Cardiac muscle cell (in vitro differentiated cells and primary cell): ENCODE measurements around the gene CCNK. TPM values are rescaled to one million over a fixed set of nuclear protein-coding genes. Genes with fewer than 3 reads are reported as not detected.
A peak's percentile ranks its signal among the peaks of the same experiment; 100 is the strongest.

Source experiments
- DNase-seq, 2 donors: peaks; one replicate each; pipeline versions ENCODE4 v3.0.0 to v3.0.0-alpha.2; 2010 to 2017; ENCODE audit warnings: low read depth in 1 of 2, low spot score in 1 of 2
- H3K27ac ChIP-seq: fragments of 200-600 bp; sonication (generic); 2 replicates; pipeline ENCODE4 v1.5.1; 2016
- H3K27me3 ChIP-seq: fragments of 200-600 bp; sonication (generic); 2 replicates; pipeline ENCODE4 v1.6.0; 2016; ENCODE audit warnings: control low read depth
- H3K36me3 ChIP-seq: fragments of 200-600 bp; sonication (generic); 2 replicates; pipeline ENCODE4 v1.5.1; 2016; ENCODE audit warnings: control low read depth
- H3K4me1 ChIP-seq: fragments of 200-600 bp; sonication (generic); 2 replicates; pipeline ENCODE4 v1.8.1; 2017; ENCODE audit warnings: low read depth, mild to moderate bottlenecking, mixed run types
- H3K4me3 ChIP-seq: fragments of 200-600 bp; sonication (generic); 2 replicates; pipeline ENCODE4 v1.5.1; 2016; ENCODE audit warnings: mild to moderate bottlenecking
- H3K9me3 ChIP-seq: fragments of 200-600 bp; sonication (generic); 2 replicates; pipeline ENCODE4 v1.5.1; 2017; ENCODE audit warnings: low read depth, mild to moderate bottlenecking, control low read depth
- polyA plus RNA-seq: library from polyadenylated mRNA; unstranded; fragments of >200 nt; fragmentation: Nextera tagmentation; extraction: Ambion mirVana; gene quantifications from 2 replicates; pipeline ENCODE4 v1.2.1, GENCODE V29; 2016
- total RNA-seq: library from RNA; depleted of rRNA; stranded (reverse); fragments of >200 nt; gene quantifications from 2 replicates; pipeline ENCODE4 v1.2.3, GENCODE V29; 2016
- TF ChIP-seq, protein P1 (sequence below): IDR thresholded peaks from 2 replicates; pipeline ENCODE4 v1.5.1; 2012; ENCODE audit warnings: low read depth, mild to moderate bottlenecking, low read length

CCNK gene
- total and polyA plus RNA-seq, 2 experiments from 2014 or later = 13.3 to 17.3 TPM

DNA sequence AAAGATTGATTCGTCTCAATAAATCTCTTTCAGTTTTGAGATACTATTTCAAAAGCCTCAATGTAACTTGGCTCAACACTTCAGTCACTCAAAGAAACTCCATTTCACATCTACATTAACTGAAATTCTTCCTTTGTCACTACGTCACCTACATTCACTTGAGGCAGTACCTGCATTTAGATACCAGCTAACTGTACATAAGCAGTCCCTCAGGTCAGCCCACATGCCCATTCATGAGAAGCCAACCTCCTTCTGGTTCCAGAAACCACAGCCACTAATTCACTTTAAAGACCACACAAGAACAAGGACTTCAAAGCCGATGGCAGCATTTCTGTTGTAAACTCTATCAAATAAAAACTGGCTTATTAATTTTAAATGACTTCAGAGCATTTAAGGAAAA, 43.5 kb upstream of the CCNK start:
- TF ChIP-seq, protein P1, sequence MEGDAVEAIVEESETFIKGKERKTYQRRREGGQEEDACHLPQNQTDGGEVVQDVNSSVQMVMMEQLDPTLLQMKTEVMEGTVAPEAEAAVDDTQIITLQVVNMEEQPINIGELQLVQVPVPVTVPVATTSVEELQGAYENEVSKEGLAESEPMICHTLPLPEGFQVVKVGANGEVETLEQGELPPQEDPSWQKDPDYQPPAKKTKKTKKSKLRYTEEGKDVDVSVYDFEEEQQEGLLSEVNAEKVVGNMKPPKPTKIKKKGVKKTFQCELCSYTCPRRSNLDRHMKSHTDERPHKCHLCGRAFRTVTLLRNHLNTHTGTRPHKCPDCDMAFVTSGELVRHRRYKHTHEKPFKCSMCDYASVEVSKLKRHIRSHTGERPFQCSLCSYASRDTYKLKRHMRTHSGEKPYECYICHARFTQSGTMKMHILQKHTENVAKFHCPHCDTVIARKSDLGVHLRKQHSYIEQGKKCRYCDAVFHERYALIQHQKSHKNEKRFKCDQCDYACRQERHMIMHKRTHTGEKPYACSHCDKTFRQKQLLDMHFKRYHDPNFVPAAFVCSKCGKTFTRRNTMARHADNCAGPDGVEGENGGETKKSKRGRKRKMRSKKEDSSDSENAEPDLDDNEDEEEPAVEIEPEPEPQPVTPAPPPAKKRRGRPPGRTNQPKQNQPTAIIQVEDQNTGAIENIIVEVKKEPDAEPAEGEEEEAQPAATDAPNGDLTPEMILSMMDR = no peak
- Histone ChIP-seq H3K4me1 (no peaks in the 10 kb centered on the region), H3K9me3 (no peaks in the 10 kb centered on the region), H3K27me3 (no peaks in the 10 kb centered on the region), H3K27ac (no peak overlapping the region), H3K36me3 (no peaks in the 10 kb centered on the region), H3K4me3 (no peak overlapping the region)
- DNase-seq = no peak

DNA sequence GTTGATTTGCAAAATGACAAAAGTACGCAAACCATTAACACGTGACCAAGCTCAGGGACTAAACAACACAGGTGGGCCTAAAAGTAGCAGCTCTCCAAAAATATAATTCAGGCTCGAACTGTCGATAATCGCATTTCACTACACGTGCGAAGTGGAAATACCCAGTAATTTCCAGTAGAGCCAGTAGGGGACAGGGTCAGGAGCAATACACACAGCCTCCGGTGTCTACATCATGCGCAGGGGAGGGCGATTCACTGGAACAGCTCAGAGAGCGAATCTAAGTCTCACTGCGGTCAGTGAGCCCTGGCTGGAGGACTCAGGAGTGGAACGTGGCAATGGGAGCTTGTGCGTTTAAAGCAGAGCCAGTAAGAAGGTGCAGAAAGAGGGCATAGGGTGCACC, 40.9 kb upstream of the CCNK start:
- Histone ChIP-seq H3K27ac (no peak overlapping the region), H3K4me3 (no peak overlapping the region), H3K4me1 (no peaks in the 10 kb centered on the region), H3K9me3 (no peaks in the 10 kb centered on the region), H3K27me3 (no peaks in the 10 kb centered on the region), H3K36me3 (no peaks in the 10 kb centered on the region)
- no peak for DNase-seq
- TF ChIP-seq, protein P1 = no peak

DNA sequence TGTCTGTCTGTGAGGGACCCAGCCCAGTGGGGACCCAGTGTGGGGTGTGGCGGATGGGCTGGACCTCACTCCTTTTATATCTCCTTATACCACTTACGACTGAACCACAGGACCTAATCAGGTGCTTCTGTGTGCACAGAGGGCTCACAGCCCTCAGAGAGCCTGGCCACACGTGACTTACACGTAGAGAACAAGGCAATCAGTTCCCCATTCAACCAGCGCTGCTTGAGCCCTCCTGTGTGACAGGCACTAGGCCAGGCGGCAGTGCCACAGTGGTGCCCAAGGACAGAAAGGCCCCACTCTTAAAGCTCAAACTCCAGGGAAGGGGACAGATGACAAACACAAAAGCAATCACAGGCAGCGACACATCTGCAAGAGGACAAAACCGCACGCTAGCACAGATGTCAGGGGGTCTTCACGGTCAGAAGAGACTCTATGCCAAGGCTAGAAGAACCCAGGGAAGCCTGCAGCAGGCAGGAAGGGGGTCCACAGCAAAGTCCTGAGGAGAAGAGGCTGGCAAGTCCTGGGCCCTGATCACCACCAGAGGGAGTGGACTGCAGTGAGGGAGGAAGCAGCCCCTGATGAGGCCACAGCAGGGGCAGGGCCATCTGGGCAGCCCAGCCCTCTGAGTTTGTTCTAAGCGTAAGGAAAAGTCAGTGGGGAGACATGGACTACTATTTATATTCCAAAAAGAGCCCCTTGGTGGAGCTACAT, 39.9 kb upstream of the CCNK start:
- no peaks in the 10 kb centered on the region for H3K9me3 ChIP-seq
- TF ChIP-seq, protein P1 = peak; percentile 16
- DNase-seq = peak; percentile 9 to 61
- H3K36me3 ChIP-seq = no peaks in the 10 kb centered on the region
- H3K4me3 ChIP-seq = no peak overlapping the region
- H3K4me1 ChIP-seq = no peaks in the 10 kb centered on the region
- peak overlapping the region; percentile 15 for H3K27ac ChIP-seq
- no peaks in the 10 kb centered on the region for H3K27me3 ChIP-seq

DNA sequence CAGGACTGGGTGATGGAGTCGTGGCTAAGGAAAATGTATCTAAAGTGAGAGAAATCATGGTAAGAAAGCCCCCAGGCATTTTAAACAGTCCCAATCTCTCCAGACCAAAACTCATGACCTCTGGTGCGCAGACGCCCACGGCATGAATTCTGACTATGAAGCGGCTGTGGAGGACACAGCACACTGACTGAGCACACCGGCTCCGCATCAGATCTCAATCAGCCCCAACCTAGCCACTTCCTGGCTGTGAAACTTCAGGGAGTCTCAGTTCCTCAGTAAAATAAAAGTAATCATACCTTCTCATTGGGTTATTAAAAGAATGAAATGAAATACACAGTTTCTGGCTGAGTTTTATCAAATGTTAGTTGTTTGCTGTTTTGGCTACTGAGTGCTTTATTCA, 39.3 kb upstream of the CCNK start:
- TF ChIP-seq, protein P1 = no peak
- Histone ChIP-seq H3K4me1 (no peaks in the 10 kb centered on the region), H3K4me3 (no peak overlapping the region), H3K9me3 (no peaks in the 10 kb centered on the region), H3K27ac (peak overlapping the region; percentile 15), H3K27me3 (no peaks in the 10 kb centered on the region), H3K36me3 (no peaks in the 10 kb centered on the region)
- no peak for DNase-seq

DNA sequence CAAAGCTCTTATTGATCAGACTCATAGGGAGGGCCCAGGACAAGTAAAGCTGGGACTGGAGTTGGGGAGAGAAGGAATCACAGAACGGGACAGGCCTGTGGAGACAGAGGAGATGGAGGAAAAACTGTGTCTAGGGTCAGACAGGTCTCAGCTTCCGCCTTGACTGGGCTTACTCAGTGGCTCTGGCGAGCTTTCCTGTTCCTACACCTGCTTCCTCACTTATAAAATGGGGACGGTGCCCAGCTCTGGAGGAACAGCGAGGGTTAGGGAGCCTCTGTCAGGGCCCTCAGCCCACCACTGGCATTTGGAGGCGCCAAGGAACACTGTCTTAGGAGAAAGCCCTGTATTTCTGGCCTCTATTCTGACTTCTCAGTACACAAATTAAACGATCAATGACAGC, 35.3 kb upstream of the CCNK start:
- Histone ChIP-seq H3K4me1 (no peaks in the 10 kb centered on the region), H3K27ac (no peak overlapping the region), H3K36me3 (peaks cover 14% of the 10 kb centered on the region), H3K9me3 (no peaks in the 10 kb centered on the region), H3K27me3 (no peaks in the 10 kb centered on the region), H3K4me3 (no peak overlapping the region)
- TF ChIP-seq, protein P1 = no peak
- no peak for DNase-seq
